HepG2 (cell line): Measurements from ENCODE around the gene ASXL1. TPM values are rescaled to one million over a fixed set of nuclear protein-coding genes. Genes with fewer than 3 reads are reported as not detected.

ENCODE experiments used
- HDAC1 ChIP-seq: sonication (generic); formaldehyde crosslinking; IDR thresholded peaks from 2 replicates; pipeline ENCODE4 v1.5.1; 2020; ENCODE audit warnings: mild to moderate bottlenecking, missing genetic modification reagents
- MED1 ChIP-seq: sonication (generic); formaldehyde crosslinking; IDR thresholded peaks from 2 replicates; pipeline ENCODE4 v1.4.0; 2020; ENCODE audit warnings: missing genetic modification reagents
- MYNN ChIP-seq: sonication (generic); formaldehyde crosslinking; IDR thresholded peaks from 2 replicates; pipeline ENCODE4 v1.4.0; 2020; ENCODE audit warnings: mild to moderate bottlenecking, low read depth, missing genetic modification reagents
- NCOA1 ChIP-seq: sonication (generic); formaldehyde crosslinking; IDR thresholded peaks from 2 replicates; pipeline ENCODE4 v1.9.0; 2021; ENCODE audit warnings: missing genetic modification reagents
- SALL1 ChIP-seq: sonication (generic); formaldehyde crosslinking; IDR thresholded peaks from 2 replicates; pipeline ENCODE4 v1.8.0; 2022; ENCODE audit warnings: mild to moderate bottlenecking, missing genetic modification reagents
- SPEN ChIP-seq: sonication (generic); formaldehyde crosslinking; IDR thresholded peaks from 2 replicates; pipeline ENCODE4 v1.5.1; 2020; ENCODE audit warnings: low read depth, mild to moderate bottlenecking, missing genetic modification reagents
- ZEB1 ChIP-seq: IDR thresholded peaks from 2 replicates; pipeline ENCODE4 v1.6.1; 2012; ENCODE audit warnings: mild to moderate bottlenecking, low read depth, inconsistent platforms; ENCODE audit not compliant: insufficient replicate concordance
- ZMYM4 ChIP-seq: sonication (generic); formaldehyde crosslinking; IDR thresholded peaks from 2 replicates; pipeline ENCODE4 v1.8.1; 2023; ENCODE audit warnings: mild to moderate bottlenecking, missing genetic modification reagents
- ZNF124 ChIP-seq: sonication (generic); formaldehyde crosslinking; IDR thresholded peaks from 2 replicates; pipeline ENCODE4 v1.4.0; 2020; ENCODE audit warnings: missing genetic modification reagents
- ZNF570 ChIP-seq: sonication (generic); formaldehyde crosslinking; IDR thresholded peaks from 2 replicates; pipeline ENCODE4 v1.4.0; 2020; ENCODE audit warnings: mild to moderate bottlenecking, missing genetic modification reagents, borderline replicate concordance
- ZNF616 ChIP-seq: sonication (generic); formaldehyde crosslinking; IDR thresholded peaks from 2 replicates; pipeline ENCODE4 v1.5.0; 2020; ENCODE audit warnings: low read depth, mild to moderate bottlenecking, missing genetic modification reagents
- ZNF790 ChIP-seq: sonication (generic); formaldehyde crosslinking; IDR thresholded peaks from 2 replicates; pipeline ENCODE4 v1.8.0; 2022; ENCODE audit warnings: missing genetic modification reagents, mild to moderate bottlenecking, borderline replicate concordance
- polyA plus RNA-seq, 8 experiments: library from polyadenylated mRNA; depleted of rRNA in 3 of 8; stranded (reverse) in 7 of 8; unstranded in 1 of 8; fragments of >200 nt; fragmentation: Illumina TruSeq in 4 of 8; extraction: Trizol in 4 of 8; gene quantifications; 2 replicates each; pipeline versions ENCODE4 v1.2.1 to v1.2.3, GENCODE V29; 2011 to 2016; ENCODE audit warnings: low read depth in 4 of 8, missing spikeins in 1 of 8, mixed read lengths in 1 of 8; ENCODE audit not compliant: insufficient read depth in 1 of 8
- total RNA-seq, 5 experiments: library from RNA; depleted of rRNA; stranded (reverse); fragments of >200 nt; fragmentation: Illumina TruSeq; extraction: Trizol; gene quantifications; 2 replicates each; pipeline ENCODE4 v1.2.3, GENCODE V29; 2016; ENCODE audit warnings: low read depth in 1 of 5
- TF ChIP-seq, protein P1 (sequence below): sonication (generic); formaldehyde crosslinking; IDR thresholded peaks from 2 replicates; pipeline ENCODE4 v1.4.0; 2020; ENCODE audit warnings: missing genetic modification reagents
- TF ChIP-seq, protein P2 (sequence below), 2 experiments: fragments of 450-650 bp in 1 of 2; sonication (generic) in 1 of 2; formaldehyde crosslinking in 1 of 2; IDR thresholded peaks; 2 replicates each; pipeline versions ENCODE4 v1.6.1 to v1.8.0; 2016 to 2022; ENCODE audit warnings: antibody characterized with exemption in 1 of 2, mild to moderate bottlenecking in 1 of 2, missing genetic modification reagents in 1 of 2
- TF ChIP-seq, protein P3 (sequence below): sonication (generic); formaldehyde crosslinking; IDR thresholded peaks from 2 replicates; pipeline ENCODE4 v1.4.0; 2020; ENCODE audit warnings: missing genetic modification reagents, mild to moderate bottlenecking, borderline replicate concordance

The ASXL1 gene
- total and polyA plus RNA-seq, 2 of the 13 experiments (the other 11 are each of a cell fraction or from before 2014, with no cell fraction given): 62.1 to 74.8 TPM

DNA sequence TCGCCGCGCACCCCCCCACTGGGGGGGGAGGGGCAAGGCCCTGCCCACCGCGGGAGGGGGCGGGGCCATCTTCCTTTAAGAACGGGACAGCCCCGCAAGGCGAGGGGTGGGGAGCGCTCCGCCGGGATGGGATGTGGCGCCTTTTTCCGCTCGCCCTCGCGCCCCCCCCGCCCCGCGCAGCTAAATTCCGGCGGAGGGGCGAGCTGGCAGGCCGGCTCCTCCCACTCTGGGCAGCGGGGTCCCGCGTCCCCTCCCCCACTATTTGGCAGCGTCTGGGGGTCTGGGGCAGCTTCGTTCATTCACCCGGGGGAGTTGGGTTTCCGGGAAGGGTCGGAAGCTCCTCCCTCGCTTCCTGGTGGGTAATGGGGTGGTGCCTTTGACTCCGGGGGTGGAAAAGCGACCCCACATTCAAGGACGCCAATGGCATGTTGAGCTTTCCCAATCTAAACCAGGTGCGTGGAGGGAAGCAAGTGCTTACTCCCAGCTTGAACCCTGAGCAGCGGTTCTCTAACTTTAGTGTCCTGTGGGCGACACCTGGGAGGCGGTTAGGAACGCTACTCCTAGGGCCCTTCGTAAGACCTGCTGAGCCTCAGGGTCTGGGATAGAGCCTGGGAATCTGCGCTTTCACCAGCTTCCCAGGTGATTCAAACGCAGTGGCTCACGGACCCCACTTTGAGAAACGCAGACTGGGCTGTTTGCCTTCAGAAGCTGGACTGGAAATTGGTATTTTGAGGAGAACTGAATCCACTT, 927 bp downstream of the ASXL1 start (continued):
- TF ChIP-seq ZNF124: no peak; the same call in 1 of the 2 replicates
- TF ChIP-seq, protein P1, sequence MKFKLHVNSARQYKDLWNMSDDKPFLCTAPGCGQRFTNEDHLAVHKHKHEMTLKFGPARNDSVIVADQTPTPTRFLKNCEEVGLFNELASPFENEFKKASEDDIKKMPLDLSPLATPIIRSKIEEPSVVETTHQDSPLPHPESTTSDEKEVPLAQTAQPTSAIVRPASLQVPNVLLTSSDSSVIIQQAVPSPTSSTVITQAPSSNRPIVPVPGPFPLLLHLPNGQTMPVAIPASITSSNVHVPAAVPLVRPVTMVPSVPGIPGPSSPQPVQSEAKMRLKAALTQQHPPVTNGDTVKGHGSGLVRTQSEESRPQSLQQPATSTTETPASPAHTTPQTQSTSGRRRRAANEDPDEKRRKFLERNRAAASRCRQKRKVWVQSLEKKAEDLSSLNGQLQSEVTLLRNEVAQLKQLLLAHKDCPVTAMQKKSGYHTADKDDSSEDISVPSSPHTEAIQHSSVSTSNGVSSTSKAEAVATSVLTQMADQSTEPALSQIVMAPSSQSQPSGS: no peak
- TF ChIP-seq ZNF790 (CRISPR knock-in tag): no peak; the same call in 1 of the 2 replicates
- TF ChIP-seq ZNF616 (CRISPR knock-in tag): 0 out of 2 replicates have a peak, but pooled peaks have one; percentile 73
- peak; percentile 51 for TF ChIP-seq MED1
- peak; percentile 79; the same call in 1 of the 2 replicates for TF ChIP-seq SPEN (CRISPR knock-in tag)
- TF ChIP-seq, protein P2, sequence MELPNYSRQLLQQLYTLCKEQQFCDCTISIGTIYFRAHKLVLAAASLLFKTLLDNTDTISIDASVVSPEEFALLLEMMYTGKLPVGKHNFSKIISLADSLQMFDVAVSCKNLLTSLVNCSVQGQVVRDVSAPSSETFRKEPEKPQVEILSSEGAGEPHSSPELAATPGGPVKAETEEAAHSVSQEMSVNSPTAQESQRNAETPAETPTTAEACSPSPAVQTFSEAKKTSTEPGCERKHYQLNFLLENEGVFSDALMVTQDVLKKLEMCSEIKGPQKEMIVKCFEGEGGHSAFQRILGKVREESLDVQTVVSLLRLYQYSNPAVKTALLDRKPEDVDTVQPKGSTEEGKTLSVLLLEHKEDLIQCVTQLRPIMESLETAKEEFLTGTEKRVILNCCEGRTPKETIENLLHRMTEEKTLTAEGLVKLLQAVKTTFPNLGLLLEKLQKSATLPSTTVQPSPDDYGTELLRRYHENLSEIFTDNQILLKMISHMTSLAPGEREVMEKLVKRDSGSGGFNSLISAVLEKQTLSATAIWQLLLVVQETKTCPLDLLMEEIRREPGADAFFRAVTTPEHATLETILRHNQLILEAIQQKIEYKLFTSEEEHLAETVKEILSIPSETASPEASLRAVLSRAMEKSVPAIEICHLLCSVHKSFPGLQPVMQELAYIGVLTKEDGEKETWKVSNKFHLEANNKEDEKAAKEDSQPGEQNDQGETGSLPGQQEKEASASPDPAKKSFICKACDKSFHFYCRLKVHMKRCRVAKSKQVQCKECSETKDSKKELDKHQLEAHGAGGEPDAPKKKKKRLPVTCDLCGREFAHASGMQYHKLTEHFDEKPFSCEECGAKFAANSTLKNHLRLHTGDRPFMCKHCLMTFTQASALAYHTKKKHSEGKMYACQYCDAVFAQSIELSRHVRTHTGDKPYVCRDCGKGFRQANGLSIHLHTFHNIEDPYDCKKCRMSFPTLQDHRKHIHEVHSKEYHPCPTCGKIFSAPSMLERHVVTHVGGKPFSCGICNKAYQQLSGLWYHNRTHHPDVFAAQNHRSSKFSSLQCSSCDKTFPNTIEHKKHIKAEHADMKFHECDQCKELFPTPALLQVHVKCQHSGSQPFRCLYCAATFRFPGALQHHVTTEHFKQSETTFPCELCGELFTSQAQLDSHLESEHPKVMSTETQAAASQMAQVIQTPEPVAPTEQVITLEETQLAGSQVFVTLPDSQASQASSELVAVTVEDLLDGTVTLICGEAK (IDR thresholded peaks at IDR 0.05): no peak
- TF ChIP-seq, protein P2 (CRISPR knock-in tag; IDR thresholded peaks at IDR 0.05): peak; percentile 43
- peak; percentile 42; the same call in 1 of the 2 replicates for TF ChIP-seq ZMYM4 (CRISPR knock-in tag)
- TF ChIP-seq HDAC1 (CRISPR knock-in tag): peak; percentile 93
- TF ChIP-seq MYNN (CRISPR knock-in tag): no peak
- peak; percentile 80 for TF ChIP-seq NCOA1
- TF ChIP-seq ZEB1: no peak
- TF ChIP-seq, protein P3, sequence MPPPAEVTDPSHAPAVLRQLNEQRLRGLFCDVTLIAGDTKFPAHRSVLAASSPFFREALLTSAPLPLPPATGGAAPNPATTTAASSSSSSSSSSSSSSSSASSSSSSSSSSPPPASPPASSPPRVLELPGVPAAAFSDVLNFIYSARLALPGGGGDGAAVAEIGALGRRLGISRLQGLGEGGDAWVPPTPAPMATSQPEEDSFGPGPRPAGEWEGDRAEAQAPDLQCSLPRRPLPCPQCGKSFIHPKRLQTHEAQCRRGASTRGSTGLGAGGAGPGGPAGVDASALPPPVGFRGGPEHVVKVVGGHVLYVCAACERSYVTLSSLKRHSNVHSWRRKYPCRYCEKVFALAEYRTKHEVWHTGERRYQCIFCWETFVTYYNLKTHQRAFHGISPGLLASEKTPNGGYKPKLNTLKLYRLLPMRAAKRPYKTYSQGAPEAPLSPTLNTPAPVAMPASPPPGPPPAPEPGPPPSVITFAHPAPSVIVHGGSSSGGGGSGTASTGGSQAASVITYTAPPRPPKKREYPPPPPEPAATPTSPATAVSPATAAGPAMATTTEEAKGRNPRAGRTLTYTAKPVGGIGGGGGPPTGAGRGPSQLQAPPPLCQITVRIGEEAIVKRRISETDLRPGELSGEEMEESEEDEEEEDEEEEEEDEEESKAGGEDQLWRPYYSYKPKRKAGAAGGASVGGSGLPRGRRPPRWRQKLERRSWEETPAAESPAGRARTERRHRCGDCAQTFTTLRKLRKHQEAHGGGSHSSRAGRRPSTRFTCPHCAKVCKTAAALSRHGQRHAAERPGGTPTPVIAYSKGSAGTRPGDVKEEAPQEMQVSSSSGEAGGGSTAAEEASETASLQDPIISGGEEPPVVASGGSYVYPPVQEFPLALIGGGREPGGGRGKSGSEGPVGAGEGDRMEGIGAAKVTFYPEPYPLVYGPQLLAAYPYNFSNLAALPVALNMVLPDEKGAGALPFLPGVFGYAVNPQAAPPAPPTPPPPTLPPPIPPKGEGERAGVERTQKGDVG (CRISPR knock-in tag): 0 out of 2 replicates have a peak, but pooled peaks have one; percentile 64
- peak; percentile 82 for TF ChIP-seq SALL1 (CRISPR knock-in tag)
- TF ChIP-seq ZNF570 (CRISPR knock-in tag): no peak
